ENCODE results near the gene BDP1.

DNA sequence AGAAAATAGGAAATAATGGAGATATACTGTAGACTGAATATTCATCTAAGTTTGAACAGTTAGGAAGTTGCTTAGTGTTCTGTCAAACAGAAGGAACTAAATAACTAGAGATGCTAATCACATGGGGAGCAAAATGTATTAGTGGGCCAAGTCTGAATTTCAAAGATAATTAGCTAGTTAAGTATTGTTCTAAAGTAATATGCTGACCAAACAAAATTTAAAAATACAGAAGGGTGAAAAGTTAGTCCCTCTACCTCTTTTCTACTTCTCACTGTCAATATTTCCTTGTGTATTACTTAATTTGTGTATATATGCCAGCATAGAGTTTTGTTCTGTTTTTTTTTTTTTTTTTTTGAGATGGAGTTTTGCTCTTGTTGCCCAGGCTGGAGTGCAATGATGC lies 135.6 kb downstream of the BDP1 start:
- TF ChIP-seq GATA2 (IDR thresholded peaks at IDR 0.05; ENCODE audit: low read depth, low read length) (no peak), GATA3 (IDR thresholded peaks at IDR 0.05; ENCODE audit: low read depth, low read length) (no peak)

Data from SH-SY5Y (cell line).